Fibroblast of mammary gland (primary cell): ENCODE measurements around the gene DHDH.
"Not testable (repeated sequence)": the region's sequence is repeated elsewhere in the genome, so short reads cannot be mapped to it uniquely, and the experiment has no call there.

Source experiments
- DNase-seq: peaks from one replicate; pipeline ENCODE4 v3.0.0-alpha.2; 2010; ENCODE audit warnings: low read depth
- H3K4me3 ChIP-seq: 2 replicates; pipeline ENCODE4 v1.5.1; 2011; ENCODE audit warnings: low read depth, mild to moderate bottlenecking, low read length, moderate library complexity; ENCODE audit not compliant: control insufficient read depth
- TF ChIP-seq, protein P1 (sequence below): conservative IDR thresholded peaks from 2 replicates; pipeline ENCODE4 v1.5.1; 2011; ENCODE audit warnings: low read depth, low read length, inconsistent platforms; ENCODE audit not compliant: control insufficient read depth, insufficient read depth

The DHDH gene

DNA sequence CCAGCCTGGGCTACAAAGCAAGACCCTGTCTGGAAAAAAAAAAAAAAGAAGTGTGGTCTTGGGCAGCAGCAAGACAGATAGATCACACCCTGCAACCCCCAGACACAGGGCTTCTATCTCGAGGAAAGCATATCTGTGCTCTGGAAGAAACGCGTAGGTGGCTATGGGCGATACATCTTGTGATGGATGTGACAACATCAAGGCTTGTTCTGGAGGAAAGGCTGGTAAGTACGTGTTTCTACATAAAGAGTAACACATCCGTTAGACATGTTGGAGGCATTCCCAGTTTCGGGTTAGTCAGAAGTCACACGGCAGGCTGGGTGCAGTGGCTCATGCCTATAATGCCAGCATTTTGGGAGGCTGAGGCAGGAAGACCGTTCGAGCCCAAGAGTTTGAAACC lies 6.6 kb upstream of the DHDH start:
- no peak overlapping the region for H3K4me3 ChIP-seq
- DNase-seq = peak; percentile 100
- TF ChIP-seq, protein P1, sequence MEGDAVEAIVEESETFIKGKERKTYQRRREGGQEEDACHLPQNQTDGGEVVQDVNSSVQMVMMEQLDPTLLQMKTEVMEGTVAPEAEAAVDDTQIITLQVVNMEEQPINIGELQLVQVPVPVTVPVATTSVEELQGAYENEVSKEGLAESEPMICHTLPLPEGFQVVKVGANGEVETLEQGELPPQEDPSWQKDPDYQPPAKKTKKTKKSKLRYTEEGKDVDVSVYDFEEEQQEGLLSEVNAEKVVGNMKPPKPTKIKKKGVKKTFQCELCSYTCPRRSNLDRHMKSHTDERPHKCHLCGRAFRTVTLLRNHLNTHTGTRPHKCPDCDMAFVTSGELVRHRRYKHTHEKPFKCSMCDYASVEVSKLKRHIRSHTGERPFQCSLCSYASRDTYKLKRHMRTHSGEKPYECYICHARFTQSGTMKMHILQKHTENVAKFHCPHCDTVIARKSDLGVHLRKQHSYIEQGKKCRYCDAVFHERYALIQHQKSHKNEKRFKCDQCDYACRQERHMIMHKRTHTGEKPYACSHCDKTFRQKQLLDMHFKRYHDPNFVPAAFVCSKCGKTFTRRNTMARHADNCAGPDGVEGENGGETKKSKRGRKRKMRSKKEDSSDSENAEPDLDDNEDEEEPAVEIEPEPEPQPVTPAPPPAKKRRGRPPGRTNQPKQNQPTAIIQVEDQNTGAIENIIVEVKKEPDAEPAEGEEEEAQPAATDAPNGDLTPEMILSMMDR = no peak

DNA sequence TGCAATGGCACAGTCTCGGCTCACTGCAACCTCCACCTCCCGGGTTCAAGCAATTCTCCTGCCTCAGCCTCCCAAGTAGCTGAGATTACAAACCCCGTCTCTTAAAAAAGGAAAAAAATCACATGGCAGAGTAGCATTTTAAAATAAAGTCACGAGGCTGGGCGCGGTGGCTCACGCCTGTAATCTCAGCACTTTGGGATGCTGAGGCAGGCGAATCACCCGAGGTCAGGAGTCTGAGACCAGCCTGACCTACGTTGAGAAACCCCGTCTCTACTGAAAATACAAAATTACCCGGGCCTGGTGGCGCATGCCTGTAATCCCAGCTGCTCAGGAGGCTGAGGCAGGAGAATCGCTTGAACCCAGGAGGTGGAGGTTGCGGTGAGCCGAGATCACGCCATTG lies 5.8 kb upstream of the DHDH start:
- H3K4me3 ChIP-seq, DNase-seq: not testable (repeated sequence)

DNA sequence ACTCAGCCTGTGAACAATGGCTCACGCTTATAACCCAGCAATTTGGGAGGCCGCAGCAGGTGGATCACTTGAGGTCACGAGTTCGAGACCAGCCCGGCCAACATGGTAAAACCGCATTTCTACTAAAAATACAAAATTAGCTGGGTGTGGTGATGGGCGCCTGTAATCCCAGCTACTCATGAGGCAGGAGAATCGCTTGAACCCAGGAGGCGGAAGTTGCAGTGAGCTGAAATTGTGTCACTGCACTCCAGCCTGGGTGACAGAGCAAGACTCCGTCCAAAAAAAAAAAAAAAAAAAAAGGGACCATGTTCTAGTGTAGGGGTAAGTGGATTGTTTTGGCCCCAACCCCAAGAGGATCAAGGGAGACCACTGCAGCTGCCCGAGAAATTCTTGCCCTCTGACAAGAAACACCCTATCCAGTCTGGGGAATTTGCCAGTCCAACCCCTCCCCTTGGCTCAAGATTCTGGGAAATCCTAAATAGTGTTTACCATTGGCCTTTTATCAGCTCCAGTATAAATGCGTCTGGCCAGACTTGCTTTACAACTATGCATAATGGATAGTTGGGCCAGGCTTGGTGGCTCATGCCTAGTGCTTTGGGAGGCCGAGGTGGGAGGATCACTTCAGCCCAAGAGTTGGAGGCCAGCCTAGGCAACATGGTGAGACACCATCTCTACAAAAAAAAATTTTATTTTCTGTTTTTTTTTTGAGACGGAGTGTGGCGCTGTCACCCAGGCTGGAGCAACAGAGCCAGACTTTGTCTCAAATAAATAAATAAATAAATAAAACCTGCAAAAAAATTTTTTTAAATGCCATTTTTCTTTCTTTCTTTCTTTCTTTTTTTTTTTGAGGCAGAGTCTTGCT lies 5.1 kb upstream of the DHDH start:
- DNase-seq = peak; percentile 19
- TF ChIP-seq, protein P1 = no peak

DNA sequence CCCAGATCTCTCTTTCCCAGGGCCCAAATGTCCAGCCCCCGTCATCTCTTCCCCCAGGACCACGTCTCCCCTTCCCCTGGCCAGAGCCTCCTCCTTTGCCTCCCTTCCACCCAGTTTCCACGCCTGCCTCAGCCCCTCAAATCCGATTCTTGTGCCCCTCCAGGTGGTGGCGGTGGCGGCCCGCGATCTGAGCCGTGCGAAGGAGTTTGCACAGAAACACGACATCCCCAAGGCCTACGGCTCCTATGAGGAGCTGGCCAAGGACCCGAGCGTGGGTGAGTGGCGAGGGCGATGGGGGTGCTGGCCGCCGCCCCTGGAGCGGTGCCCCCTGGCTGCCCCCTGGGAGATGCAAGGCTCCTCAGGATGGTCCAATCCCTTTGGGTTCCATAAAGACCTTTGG lies 1.3 kb downstream of the DHDH start:
- TF ChIP-seq, protein P1 = no peak
- DNase-seq = no peak

More for the DNA sequence above, 5.1 kb upstream of the DHDH start:
- no peak overlapping the region for H3K4me3 ChIP-seq

DNA sequence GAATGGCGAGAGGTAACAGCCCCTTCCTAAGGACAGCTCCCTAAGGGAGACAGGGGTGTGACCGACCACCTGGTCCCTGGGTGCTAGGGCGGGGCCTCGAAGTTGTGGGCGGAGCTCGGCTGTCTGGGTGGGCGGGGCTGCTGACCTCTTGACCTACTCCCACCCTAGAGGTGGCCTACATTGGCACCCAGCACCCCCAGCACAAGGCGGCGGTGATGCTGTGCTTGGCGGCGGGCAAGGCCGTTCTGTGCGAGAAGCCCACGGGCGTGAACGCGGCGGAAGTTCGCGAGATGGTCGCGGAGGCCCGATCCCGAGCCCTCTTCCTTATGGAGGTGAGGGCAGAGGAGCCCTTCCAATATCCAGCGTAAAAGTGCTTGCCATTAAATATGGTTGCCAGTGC lies 2.4 kb downstream of the DHDH start:
- DNase-seq = no peak
- TF ChIP-seq, protein P1 = no peak
- H3K4me3 ChIP-seq = no peak overlapping the region

More for the DNA sequence above, 1.3 kb downstream of the DHDH start:
- H3K4me3 ChIP-seq = no peak overlapping the region

DNA sequence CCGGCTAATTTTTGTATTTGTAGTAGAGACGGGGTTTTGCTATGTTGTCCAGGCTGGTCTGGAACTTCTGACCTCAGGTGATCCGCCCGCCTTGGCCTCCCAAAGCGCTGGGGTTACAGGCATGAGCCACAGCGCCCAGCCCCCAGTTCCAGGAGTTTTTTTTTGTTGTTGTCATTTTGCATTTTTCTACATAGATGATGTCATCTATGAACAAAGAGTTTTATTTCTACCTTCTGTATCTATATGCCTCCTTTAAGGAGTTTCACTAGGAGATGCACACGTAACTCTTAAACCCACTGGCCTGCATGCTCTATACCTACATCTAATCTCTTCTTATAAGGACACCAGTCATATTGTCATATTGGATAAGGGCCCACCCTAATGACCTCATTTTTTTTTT lies 4.8 kb downstream of the DHDH start:
- no peak overlapping the region for H3K4me3 ChIP-seq
- TF ChIP-seq, protein P1 = no peak
- DNase-seq = no peak

DNA sequence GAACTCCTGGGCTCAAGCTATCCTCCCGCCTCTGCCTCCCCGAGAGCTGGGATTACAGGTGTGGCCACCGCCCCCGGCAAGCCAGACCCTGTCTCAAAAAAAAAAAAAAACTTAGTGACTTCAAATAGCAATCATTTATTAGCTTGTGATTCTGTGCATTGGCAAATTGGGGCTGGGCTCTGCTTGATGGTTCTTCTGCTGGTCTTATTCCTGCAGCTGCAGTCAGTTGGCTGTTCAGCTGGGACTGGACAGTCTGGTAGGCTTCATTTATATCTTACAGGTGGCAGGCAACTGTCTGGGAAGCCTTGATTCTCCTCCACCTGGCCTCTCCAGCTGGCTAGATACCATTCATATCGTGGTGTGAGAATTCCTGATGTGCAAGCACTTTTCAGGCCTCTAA lies 7.4 kb downstream of the DHDH start:
- no peak for DNase-seq
- TF ChIP-seq, protein P1 = no peak
- no peak overlapping the region for H3K4me3 ChIP-seq
